GM21515 (cell line): ENCODE data around the gene DENND4A.
"Not testable (repeated sequence)": the region's sequence is repeated elsewhere in the genome, so short reads cannot be mapped to it uniquely, and the experiment has no call there.

Experiments used
- ATAC-seq: cut with Tn5 transposase; IDR thresholded peaks from one replicate; pipeline ENCODE4 v1.9.1; 2021; ENCODE audit not compliant: unreplicated experiment

DENND4A gene

GRCh38 chr15:65761210-65761926, 30.7 kb downstream of the DENND4A start:
- ATAC-seq = no peak

GRCh38 chr15:65759441-65759840, 32.7 kb downstream of the DENND4A start:
- ATAC-seq = no peak

GRCh38 chr15:65758242-65758641, 33.9 kb downstream of the DENND4A start:
- no peak for ATAC-seq

GRCh38 chr15:65757256-65757655, 34.8 kb downstream of the DENND4A start:
- ATAC-seq = no peak

- no peak for ATAC-seq
Measured at GRCh38 chr15:65752151-65752700, 39.9 kb downstream of the DENND4A start.

GRCh38 chr15:65751431-65751830, 40.7 kb downstream of the DENND4A start:
- ATAC-seq = no peak

GRCh38 chr15:65747265-65747664, 44.8 kb downstream of the DENND4A start:
- no peak for ATAC-seq

GRCh38 chr15:65743637-65744252, 48.3 kb downstream of the DENND4A start:
- no peak for ATAC-seq

- no peak for ATAC-seq
Measured at GRCh38 chr15:65740148-65740547, 51.9 kb downstream of the DENND4A start.

GRCh38 chr15:65738649-65739048, 53.4 kb downstream of the DENND4A start:
- ATAC-seq = no peak

- ATAC-seq = not testable (repeated sequence)
Measured at GRCh38 chr15:65733599-65733998, 58.5 kb downstream of the DENND4A start.

- no peak for ATAC-seq
Measured at GRCh38 chr15:65732698-65733097, 59.4 kb downstream of the DENND4A start.

GRCh38 chr15:65731926-65732325, 60.2 kb downstream of the DENND4A start:
- ATAC-seq = no peak

- ATAC-seq = no peak
Measured at GRCh38 chr15:65730549-65731172, 61.4 kb downstream of the DENND4A start.

- ATAC-seq = no peak
Measured at GRCh38 chr15:65724464-65725215, 67.5 kb downstream of the DENND4A start.

GRCh38 chr15:65723876-65724275, 68.2 kb downstream of the DENND4A start:
- ATAC-seq = no peak

GRCh38 chr15:65722191-65722590, 69.9 kb downstream of the DENND4A start:
- ATAC-seq = no peak

- no peak for ATAC-seq
Measured at GRCh38 chr15:65712415-65712814, 79.7 kb downstream of the DENND4A start.

- ATAC-seq = no peak
Measured at GRCh38 chr15:65695081-65695480, 97.0 kb downstream of the DENND4A start.

- no peak for ATAC-seq
Measured at GRCh38 chr15:65690778-65691177, 101.3 kb downstream of the DENND4A start.

GRCh38 chr15:65690173-65690572, 101.9 kb downstream of the DENND4A start:
- no peak for ATAC-seq
